K562 treated with DMSO at 1 percent for 24 hours (cell line): ENCODE measurements around the gene GNAI2. TPM values are rescaled to one million over a fixed set of nuclear protein-coding genes. Genes with fewer than 3 reads are reported as not detected.

Experiments used
- total RNA-seq: library from RNA; unstranded; fragments of 300-600 nt; gene quantifications from 2 replicates; pipeline ENCODE4 v1.2.3, GENCODE V29; 2022; ENCODE audit warnings: low read depth; ENCODE audit not compliant: insufficient read depth

Gene GNAI2
- total RNA-seq: 117 and 120 TPM in 2 replicates

DNA sequence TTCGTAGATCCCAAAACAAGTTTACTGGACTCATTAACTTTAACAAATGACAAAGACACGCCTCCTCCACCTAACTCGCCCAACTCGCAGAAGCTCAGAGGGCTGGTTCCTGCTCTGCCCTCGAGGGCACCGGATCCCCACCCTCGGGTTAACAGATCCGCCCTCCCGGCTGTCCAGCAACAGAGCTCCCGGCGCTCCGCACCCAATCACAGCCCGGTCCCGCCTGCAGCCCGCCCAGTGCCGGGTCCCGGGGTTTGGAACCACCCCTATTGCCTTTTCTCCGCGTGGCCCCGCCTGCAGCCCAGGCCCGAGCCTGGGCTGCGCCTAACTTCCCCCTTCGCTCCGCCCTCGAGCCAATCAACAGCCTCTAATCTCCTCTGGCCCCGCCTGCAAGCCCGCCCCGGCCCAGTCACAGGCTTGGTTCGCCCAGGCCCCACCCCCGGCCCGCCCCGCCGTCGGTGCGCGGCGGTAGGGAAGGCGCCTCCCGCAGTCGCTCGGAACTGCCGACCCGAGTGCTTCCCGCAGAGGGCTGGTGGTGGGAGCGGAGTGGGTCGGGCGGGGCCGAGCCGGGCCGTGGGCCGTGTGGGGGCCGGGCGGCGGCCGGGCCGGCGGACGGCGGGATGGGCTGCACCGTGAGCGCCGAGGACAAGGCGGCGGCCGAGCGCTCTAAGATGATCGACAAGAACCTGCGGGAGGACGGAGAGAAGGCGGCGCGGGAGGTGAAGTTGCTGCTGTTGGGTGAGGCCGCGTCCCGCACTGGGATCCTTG lies at the start of gene GNAI2:
Gene GNAI2, plus strand, starts transcription at position 489 of the 768 bp plus-strand sequence. Its CDS starts 132 bp downstream, at position 621.

DNA sequence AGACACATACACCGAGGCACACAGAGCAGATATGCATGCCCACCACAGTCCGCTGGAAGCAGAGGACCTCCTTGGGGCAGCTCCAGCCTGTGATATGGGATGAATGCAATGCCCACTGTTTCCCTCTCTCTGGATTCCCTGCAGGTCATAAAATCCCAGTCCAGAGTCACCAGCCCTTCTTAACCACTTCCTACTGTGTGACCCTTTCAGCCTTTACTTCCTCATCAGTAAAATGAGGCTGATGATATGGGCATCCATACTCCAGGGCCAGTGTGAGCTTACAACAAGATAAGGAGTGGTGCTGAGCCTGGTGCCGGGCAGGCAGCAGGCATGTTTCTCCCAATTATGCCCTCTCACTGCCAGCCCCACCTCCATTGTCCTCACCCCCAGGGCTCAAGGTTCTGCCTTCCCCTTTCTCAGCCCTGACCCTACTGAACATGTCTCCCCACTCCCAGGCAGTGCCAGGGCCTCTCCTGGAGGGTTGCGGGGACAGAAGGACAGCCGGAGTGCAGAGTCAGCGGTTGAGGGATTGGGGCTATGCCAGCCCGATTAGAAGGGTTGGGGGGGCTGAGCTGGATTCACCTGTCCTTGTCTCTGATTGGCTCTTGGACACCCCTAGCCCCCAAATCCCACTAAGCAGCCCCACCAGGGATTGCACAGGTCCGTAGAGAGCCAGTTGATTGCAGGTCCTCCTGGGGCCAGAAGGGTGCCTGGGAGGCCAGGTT lies 44.9 kb upstream of the GNAI2 start, which contains the start of gene GNAT1:
Gene GNAT1, plus strand, starts transcription at position 675 of the 725 bp plus-strand sequence. CDS start 116 bp downstream, outside the sequence.

GRCh38 chr3:50204804-50205412 lies 31.1 kb upstream of the GNAI2 start, which contains the start of gene SLC38A3:
Gene SLC38A3 (plus strand): TSS chr3:50205271. CDS start chr3:50214200, 8,929 bp downstream.

GRCh38 chr3:50268703-50269451 lies 32.9 kb downstream of the GNAI2 start, which contains the start of gene SEMA3B:
Gene SEMA3B (plus strand): TSS chr3:50269147. CDS start chr3:50269241, 94 bp downstream.

GRCh38 chr3:50278880-50279224 lies 42.8 kb downstream of the GNAI2 start, which contains the start of gene LSMEM2:
Gene LSMEM2 (plus strand): TSS chr3:50279087. CDS start chr3:50279114, 27 bp downstream.

DNA sequence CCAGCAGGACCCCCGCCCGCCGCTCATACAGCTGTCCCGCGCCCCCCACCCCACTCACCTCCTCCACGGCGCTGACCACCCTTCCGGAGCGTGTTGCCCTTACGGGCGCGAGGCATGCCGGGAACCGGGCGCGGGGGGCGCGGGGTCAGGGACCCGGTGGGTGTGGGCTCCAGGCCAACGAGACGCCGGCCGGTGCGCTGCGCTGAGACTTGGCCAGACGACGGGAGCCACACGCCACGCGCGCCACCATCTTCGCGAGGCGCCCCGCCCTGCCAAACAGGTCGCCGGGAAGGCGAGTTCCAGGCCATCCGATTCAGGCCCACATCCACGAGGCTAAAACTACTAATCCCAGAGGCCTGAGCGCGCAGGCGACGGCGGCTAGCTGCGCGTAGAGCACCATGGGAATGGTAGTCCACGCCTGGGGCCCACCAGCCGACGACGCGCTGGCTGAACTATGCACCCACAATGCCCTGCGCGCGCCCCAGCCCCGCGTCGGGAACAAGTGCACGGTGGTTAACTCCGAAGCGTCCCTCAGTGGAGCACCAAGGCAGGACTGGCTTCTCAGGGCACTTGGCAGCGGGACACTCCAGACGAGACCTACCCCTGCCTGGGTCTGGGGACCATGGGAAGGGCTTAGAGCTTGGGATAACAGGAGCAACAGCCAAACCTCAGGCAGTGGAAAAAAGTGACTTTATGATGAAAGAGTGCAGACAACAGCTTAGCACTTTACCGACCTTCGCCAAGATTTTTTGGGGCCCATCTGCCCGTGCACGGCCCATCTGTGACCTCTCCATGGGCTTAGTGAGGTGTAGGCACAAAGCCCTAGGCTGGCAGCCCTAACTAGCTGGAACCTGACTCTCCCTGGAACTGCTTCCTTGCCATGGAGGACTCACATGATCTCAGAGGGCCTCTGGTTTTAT lies 56.4 kb downstream of the GNAI2 start, which contains the start of gene IFRD2:
Gene IFRD2, minus strand, starts transcription at position 271 of the 920 bp plus-strand sequence. Its CDS starts 155 bp downstream, at position 116.

GRCh38 chr3:50298836-50299637 lies 63.0 kb downstream of the GNAI2 start, which contains the start of the genes HYAL3 and NAA80:
Gene HYAL3 (minus strand): TSS chr3:50299405. CDS start chr3:50295602, 3,803 bp downstream.
Gene NAA80 (minus strand): TSS chr3:50299405. CDS start chr3:50297463, 1,942 bp downstream.

GRCh38 chr3:50303013-50303815 lies 67.2 kb downstream of the GNAI2 start, which contains the start of gene HYAL1:
Gene HYAL1 (minus strand): TSS chr3:50303574. CDS start chr3:50302956, 618 bp downstream.

Other genes starting within 250 kb of the GNAI2 start
- gene RBM5, start 147.3 kb upstream of the GNAI2 start, total RNA-seq: 51.5 and 56.1 TPM in 2 replicates
- gene SEMA3F, start 80.9 kb upstream of the GNAI2 start, total RNA-seq: 2.6 and 3.8 TPM in 2 replicates
- not detected in 2 replicates for gene GNAT1, start 44.6 kb upstream of the GNAI2 start, total RNA-seq
- gene SLC38A3, start 30.9 kb upstream of the GNAI2 start, total RNA-seq: 0.20 and 0.23 TPM in 2 replicates
- gene SEMA3B, start 32.9 kb downstream of the GNAI2 start, total RNA-seq: 2.9 and 4.0 TPM in 2 replicates
- not detected in 2 replicates for gene LSMEM2, start 42.9 kb downstream of the GNAI2 start, total RNA-seq
- gene IFRD2, start 56.2 kb downstream of the GNAI2 start, total RNA-seq: 28.7 and 39.0 TPM in 2 replicates
- 7.0 and 10.0 TPM in 2 replicates for gene HYAL3, start 63.2 kb downstream of the GNAI2 start, total RNA-seq
- 7.8 and 8.6 TPM in 2 replicates for gene NAA80, start 63.2 kb downstream of the GNAI2 start, total RNA-seq
- gene HYAL1, start 67.4 kb downstream of the GNAI2 start, total RNA-seq: 4.3 and 6.8 TPM in 2 replicates
- 21.1 and 27.9 TPM in 2 replicates for gene HYAL2, start 86.5 kb downstream of the GNAI2 start, total RNA-seq
- 46.1 and 70.9 TPM in 2 replicates for gene TUSC2, start 92.0 kb downstream of the GNAI2 start, total RNA-seq
- gene RASSF1, start 104.6 kb downstream of the GNAI2 start, total RNA-seq: 51.1 and 54.0 TPM in 2 replicates
- 0.88 and 1.3 TPM in 2 replicates for gene ZMYND10, start 109.5 kb downstream of the GNAI2 start, total RNA-seq
- 24.8 and 28.6 TPM in 2 replicates for gene NPRL2, start 114.6 kb downstream of the GNAI2 start, total RNA-seq
- gene CYB561D2, start 114.7 kb downstream of the GNAI2 start, total RNA-seq: 16.0 and 16.1 TPM in 2 replicates
- 46.7 and 47.7 TPM in 2 replicates for gene TMEM115, start 123.3 kb downstream of the GNAI2 start, total RNA-seq